HUES48 (cell line): ENCODE data around the gene CTNNBL1.

Source experiments
- H3K27ac ChIP-seq: one replicate; pipeline ENCODE4 v1.7.0; 2013; ENCODE audit warnings: low read depth, low read length, inconsistent platforms
- H3K27me3 ChIP-seq: 2 replicates; pipeline ENCODE4 v1.6.1; 2013; ENCODE audit warnings: mild to moderate bottlenecking, low read length; ENCODE audit not compliant: control insufficient read depth, insufficient read depth
- H3K36me3 ChIP-seq: 2 replicates; pipeline ENCODE4 v1.6.1; 2013; ENCODE audit warnings: low read length; ENCODE audit not compliant: control insufficient read depth, insufficient read depth
- H3K4me1 ChIP-seq: 2 replicates; pipeline ENCODE4 v1.6.1; 2013; ENCODE audit warnings: mild to moderate bottlenecking, low read length; ENCODE audit not compliant: control insufficient read depth, insufficient read depth
- H3K4me3 ChIP-seq: 2 replicates; pipeline ENCODE4 v1.5.1; 2013; ENCODE audit warnings: mild to moderate bottlenecking, low read depth, low read length
- H3K9ac ChIP-seq: 2 replicates; pipeline ENCODE4 v1.6.1; 2013; ENCODE audit warnings: mild to moderate bottlenecking, low read depth, low read length, moderate library complexity
- H3K9me3 ChIP-seq: 2 replicates; pipeline ENCODE4 v1.6.1; 2013; ENCODE audit warnings: low read length; ENCODE audit not compliant: control insufficient read depth, insufficient read depth

Gene CTNNBL1

DNA sequence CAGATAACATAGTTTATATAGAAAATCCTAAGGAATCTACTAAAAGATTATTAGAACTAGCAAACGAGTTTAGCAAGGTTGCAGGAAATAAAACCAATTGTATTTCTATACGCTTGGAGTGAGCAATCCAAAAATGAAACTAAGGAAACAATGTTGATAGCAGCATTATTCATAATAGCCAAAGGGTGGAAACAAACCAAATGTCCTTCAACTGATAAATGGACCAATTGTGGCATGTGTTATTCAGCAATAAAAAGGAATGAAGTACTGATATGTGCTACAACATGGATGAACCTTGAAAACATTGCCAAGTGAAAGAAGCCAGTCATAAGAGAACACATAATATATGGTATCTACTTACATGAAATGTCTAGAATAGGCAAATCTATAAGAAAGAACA, 108.1 kb downstream of the CTNNBL1 start:
- no peak overlapping the region for H3K9ac ChIP-seq
- no peaks in the 10 kb centered on the region for H3K27me3 ChIP-seq
- H3K4me1 ChIP-seq: no peaks in the 10 kb centered on the region
- H3K27ac ChIP-seq: no peak overlapping the region
- no peaks in the 10 kb centered on the region for H3K9me3 ChIP-seq
- no peak overlapping the region for H3K4me3 ChIP-seq
- peaks cover 22% of the 10 kb centered on the region for H3K36me3 ChIP-seq

DNA sequence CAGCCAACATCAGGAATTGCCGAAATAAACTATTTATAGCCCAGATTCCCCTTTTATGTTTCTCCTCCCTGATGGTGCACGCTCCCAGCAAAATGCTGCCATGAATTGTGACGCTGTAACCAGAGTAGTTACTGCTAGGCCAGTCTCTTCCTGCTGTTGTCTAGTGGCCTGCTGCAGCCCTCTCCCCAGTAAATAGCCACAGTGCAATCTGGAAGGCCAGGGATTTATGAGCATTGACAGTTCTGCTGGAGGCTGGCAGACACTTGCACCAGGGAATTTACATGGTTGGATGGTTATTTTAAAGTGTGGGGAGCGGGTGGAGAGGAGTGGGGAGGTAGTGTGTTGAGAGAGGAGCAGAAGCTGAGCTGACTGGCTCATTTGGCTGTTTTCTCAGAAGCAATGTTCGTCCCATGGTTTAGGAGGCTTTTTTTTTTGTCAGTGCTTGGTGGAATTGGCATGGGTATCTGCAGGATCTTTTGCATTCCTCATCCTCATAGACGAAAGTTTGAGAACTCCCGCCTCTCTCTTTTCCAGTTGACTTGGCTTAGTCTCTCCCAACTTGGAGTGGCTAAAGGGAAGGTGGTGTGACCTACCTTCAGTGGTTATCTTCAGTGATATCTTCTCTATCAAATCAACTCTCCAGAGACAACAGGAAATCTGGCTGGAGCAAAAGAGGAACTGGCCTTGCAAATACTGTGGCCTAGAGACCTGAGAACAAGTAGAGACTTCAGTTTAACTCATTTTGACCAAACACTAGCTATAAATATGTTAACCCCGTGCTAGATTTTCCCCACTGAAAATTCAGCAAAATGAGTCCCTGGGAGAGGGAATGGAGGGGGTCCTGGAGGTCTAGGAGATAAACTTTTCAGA, 109.8 kb downstream of the CTNNBL1 start:
- H3K4me1 ChIP-seq: peaks cover 15% of the 10 kb centered on the region
- H3K9me3 ChIP-seq: no peaks in the 10 kb centered on the region
- no peak overlapping the region for H3K4me3 ChIP-seq
- H3K9ac ChIP-seq: no peak overlapping the region
- H3K27ac ChIP-seq: no peak overlapping the region
- H3K36me3 ChIP-seq: peaks cover 22% of the 10 kb centered on the region
- no peaks in the 10 kb centered on the region for H3K27me3 ChIP-seq

DNA sequence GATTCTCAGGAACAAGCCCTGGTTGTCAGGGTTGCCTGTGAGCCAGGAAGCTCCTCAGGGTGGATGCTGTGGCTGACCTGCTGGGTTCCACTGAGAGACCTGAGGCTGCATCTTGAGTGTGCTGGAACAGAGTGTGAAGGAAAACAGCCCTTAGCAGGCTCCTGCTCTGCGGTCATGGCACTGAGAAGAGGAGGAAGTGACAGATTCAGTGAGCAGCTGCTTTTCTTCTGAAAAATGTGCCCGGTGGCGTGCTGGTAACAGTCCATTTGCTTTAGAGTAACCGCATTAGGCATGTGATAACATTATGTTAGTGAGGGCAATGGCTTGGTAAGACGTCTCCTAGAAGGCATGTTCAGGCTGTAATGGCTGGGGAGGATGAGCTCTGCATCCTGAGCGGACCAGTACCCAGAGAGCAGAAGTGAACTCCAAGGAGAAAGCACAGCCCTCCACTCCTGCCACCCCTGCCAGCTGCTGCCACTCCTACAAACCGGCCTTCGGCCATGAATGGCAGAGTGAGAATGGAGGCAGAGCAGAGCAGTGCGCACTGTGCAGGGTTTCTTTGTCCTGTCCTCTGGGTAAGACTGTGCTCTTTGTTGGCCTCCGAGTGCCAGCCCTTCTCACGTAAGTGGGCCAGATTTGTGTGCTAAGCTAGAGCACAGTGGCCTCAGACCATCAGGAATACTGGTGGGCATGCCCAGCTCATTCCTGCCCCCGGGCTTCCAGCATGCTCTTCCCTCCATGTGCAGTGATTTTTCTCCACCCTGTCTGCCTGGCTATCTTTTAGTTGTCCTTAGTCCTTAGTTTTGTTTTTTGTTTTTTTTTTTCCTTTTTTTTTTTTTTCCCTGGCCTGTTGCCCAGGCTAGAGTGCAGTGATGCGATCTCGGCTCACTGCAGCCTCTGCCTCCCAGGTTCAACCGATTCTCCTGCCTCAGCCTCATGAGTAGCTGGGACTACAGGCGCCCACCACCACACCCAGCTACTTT, 111.0 kb downstream of the CTNNBL1 start:
- Histone ChIP-seq H3K4me1 (peaks cover 16% of the 10 kb centered on the region), H3K4me3 (no peak overlapping the region), H3K27ac (no peak overlapping the region), H3K9ac (no peak overlapping the region), H3K9me3 (no peaks in the 10 kb centered on the region), H3K27me3 (no peaks in the 10 kb centered on the region), H3K36me3 (peaks cover 28% of the 10 kb centered on the region)

DNA sequence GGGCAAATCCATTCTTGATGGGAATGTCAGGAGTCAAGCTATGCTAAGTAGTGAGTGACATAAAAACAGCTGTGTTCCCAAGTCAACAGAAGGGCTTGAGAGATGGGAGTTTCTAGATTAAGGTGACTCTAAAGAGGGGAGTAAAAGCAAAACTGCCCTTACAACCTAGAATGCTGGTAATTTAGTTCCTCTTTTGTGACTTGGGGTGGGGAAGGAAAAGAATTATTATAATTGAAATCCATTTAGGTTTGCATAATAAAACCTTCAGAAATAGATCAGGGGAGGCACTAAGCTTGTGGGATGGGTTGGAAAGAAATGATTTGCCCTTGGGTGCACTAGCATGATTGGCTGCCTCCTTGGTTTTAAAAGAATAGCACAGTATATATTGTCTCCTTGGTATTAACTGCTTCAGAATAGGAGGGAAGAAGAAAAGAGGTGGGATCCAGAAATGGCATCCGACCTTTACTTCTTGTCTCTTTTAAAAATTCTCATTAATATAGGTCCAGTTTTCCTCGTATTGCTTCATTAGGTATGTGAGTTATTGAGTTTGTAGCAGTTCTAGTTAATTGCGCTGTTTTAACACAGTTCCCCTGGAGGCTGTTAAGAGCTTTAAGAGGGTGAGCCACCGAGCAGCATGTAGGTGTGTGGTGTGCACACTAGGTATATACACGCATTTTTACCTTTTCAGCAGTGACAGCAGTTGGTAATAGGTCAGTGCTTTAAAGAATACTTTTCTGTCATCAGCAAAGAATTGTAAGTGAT, 113.8 kb downstream of the CTNNBL1 start:
- H3K27me3 ChIP-seq: no peaks in the 10 kb centered on the region
- no peaks in the 10 kb centered on the region for H3K9me3 ChIP-seq
- H3K36me3 ChIP-seq: peaks cover 25% of the 10 kb centered on the region
- peaks cover 16% of the 10 kb centered on the region for H3K4me1 ChIP-seq
- no peak overlapping the region for H3K4me3 ChIP-seq
- no peak overlapping the region for H3K27ac ChIP-seq
- H3K9ac ChIP-seq: no peak overlapping the region

DNA sequence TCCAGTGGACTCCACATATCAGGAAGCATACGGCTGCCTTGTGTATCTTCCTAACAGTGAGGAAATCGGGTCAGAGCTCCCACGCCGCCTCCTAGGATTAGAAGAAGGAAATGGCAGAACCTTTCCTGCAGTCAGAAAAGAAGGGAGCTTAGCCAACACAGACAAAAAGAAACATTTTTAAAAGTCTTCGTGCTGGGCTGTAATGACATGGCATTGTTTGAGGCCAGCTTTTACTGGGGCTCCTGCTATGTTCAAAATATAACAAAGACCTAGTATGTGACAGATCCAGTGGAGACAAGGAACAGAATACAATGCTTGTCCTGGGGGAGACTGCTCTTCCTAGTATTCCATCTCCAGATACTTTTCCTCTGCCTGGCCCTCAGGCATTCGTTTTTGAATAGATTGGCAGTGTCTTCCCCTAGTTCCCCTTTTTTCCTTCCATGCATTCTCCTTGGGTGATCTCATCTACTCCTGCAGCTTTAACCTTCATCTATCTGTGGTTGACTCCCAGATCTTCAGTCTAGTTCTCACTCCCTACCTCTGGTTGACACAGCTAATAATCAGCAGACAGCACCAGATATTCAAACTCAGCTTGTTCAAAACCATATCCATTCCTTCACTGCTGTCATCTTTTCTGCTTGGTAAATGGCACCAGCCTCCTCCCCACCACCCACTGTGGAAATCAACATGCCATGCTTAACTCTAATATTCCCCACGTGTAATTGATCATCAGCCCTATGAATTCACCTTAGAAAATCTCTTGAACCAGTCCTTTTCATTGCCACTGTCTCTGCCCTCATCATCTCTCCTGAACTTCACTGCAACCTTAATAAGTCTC, 114.6 kb downstream of the CTNNBL1 start:
- H3K9me3 ChIP-seq: no peaks in the 10 kb centered on the region
- no peaks in the 10 kb centered on the region for H3K27me3 ChIP-seq
- no peak overlapping the region for H3K4me3 ChIP-seq
- no peak overlapping the region for H3K9ac ChIP-seq
- H3K27ac ChIP-seq: no peak overlapping the region
- peaks cover 16% of the 10 kb centered on the region for H3K4me1 ChIP-seq
- peaks cover 17% of the 10 kb centered on the region; the same call in 1 of the 2 replicates for H3K36me3 ChIP-seq

DNA sequence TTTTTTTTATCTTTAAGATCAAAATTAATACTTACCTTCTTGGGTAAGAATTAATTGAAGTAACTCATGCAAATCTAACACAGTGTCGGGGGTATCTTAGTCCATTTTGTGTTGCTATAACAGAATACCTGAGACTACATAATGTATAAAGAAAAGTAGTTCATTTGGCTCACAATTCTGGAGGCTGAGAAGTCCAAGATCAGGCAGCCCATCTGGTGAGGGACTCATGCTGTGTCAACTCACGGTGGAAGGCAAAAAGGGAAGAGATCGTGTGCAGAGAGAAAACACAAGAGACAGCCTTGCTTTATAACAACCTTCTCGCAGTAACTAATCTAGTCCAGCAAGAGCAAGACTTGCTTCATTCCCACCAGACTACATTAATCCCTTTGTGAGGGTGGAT, 116.2 kb downstream of the CTNNBL1 start:
- Histone ChIP-seq H3K36me3 (peaks cover 6% of the 10 kb centered on the region; the same call in 1 of the 2 replicates), H3K4me1 (peaks cover 16% of the 10 kb centered on the region), H3K27me3 (no peaks in the 10 kb centered on the region), H3K27ac (no peak overlapping the region), H3K9ac (no peak overlapping the region), H3K4me3 (no peak overlapping the region), H3K9me3 (no peaks in the 10 kb centered on the region)

DNA sequence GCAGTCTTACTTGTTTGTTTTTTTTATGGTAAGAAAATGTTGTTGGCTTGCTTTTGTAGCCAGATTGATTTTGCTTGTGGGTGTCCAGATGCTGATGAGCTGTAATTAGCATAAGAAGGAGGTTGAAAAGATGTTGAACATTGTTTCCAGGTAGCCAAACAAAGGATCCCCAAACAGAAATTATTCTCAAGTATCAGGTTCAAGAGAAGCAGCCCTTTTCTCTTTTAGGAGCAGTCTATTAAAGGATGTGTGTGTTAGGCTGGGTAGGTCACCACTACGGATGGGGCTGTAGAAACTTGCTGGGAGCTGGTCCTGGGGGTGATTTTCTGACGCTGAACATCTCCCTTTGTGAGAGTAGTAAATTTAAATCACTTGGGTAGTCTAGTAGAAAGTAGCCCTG, 122.2 kb downstream of the CTNNBL1 start:
- Histone ChIP-seq H3K9ac (peak overlapping the region; percentile 51; the same call in 1 of the 2 replicates), H3K9me3 (no peaks in the 10 kb centered on the region), H3K4me1 (peaks cover 32% of the 10 kb centered on the region), H3K27me3 (no peaks in the 10 kb centered on the region), H3K27ac (peak overlapping the region; percentile 70), H3K4me3 (peak overlapping the region; percentile 35), H3K36me3 (no peaks in the 10 kb centered on the region)

DNA sequence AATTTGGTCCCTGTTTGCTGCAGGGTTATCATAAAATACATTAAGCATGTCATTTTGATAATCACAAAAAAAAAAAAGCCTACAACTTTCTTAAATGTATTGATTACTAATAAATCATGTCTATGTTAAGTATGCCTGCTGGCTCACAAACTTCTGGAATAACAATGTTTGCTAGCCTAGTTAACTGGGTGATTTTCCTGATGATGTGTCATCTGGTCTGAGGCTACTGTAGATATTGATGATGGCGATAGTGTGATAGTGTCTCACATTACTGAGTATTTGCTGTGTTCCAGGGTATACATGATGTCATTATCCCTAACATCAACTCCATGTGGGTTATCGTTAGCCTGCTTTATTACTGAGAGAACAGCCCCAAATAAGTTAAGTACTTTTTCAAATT, 122.9 kb downstream of the CTNNBL1 start:
- H3K4me3 ChIP-seq: no peak overlapping the region
- no peak overlapping the region for H3K9ac ChIP-seq
- H3K4me1 ChIP-seq: peaks cover 33% of the 10 kb centered on the region
- no peaks in the 10 kb centered on the region for H3K36me3 ChIP-seq
- H3K9me3 ChIP-seq: no peaks in the 10 kb centered on the region
- peak overlapping the region; percentile 70 for H3K27ac ChIP-seq
- H3K27me3 ChIP-seq: no peaks in the 10 kb centered on the region

DNA sequence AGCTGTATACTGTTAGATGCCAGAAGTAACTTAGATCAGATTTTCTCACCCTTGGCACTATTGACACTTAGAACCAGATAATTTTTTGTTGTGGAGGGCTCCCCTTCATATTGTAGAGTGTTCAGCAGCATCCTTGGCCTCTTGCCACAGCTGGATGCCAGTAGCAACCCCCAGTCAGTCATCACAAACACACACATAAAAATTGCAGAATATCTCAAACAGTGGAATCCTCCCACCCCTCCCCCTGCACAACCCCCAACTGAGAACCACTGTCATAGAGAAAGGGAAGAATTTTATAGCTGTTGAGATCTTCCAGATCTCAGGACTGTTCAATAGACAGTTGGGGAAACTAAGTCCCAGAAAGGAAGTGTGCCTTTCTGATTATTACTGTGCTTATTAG, 127.9 kb downstream of the CTNNBL1 start:
- peaks cover 44% of the 10 kb centered on the region for H3K4me1 ChIP-seq
- no peak overlapping the region for H3K9ac ChIP-seq
- H3K36me3 ChIP-seq: no peaks in the 10 kb centered on the region
- H3K27ac ChIP-seq: no peak overlapping the region
- H3K4me3 ChIP-seq: no peak overlapping the region
- no peaks in the 10 kb centered on the region for H3K27me3 ChIP-seq
- no peaks in the 10 kb centered on the region for H3K9me3 ChIP-seq

DNA sequence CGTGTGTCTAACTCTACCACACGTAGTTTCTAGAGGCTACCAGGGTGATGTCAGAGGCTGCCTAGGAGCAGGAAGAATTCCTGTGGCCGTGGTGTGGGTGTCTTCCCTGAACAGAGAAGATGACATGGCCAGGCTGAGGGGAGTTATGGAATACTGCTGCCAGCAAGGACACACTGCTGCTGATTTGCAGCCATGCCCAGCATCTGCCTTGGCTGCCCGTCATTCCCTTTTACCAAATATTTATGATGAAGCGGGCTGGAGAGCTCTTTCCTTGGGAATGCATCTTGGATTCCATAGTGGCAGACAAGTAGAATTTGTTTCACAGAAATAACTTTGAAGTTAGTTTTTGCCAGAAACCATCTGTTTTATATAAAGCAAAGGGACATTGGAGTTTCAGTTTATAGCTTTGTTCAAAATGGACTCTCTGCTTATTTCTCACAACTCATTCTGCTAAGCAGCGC, 128.3 kb downstream of the CTNNBL1 start:
- Histone ChIP-seq H3K9me3 (no peaks in the 10 kb centered on the region), H3K9ac (no peak overlapping the region), H3K4me3 (no peak overlapping the region)

More for the DNA sequence above, 128.3 kb downstream of the CTNNBL1 start:
- no peaks in the 10 kb centered on the region for H3K36me3 ChIP-seq
- H3K27ac ChIP-seq: no peak overlapping the region
- H3K4me1 ChIP-seq: peaks cover 39% of the 10 kb centered on the region
- no peaks in the 10 kb centered on the region for H3K27me3 ChIP-seq
